A549 (cell line): ENCODE results near the gene AP4E1. TPM values are rescaled to one million over a fixed set of nuclear protein-coding genes. Genes with fewer than 3 reads are reported as not detected.

Source experiments
- ATAC-seq, 2 experiments: fragments of 200-7000 bp in 1 of 2; fragments of >200 bp in 1 of 2; cut with Nextera tagmentation in 1 of 2; cut with Tn5 transposase in 1 of 2; 3 replicates each; pipeline versions ENCODE4 v1.8.0 to v1.9.1; 2018 to 2020; ENCODE audit warnings: mild to moderate bottlenecking in 1 of 2, moderate library complexity in 1 of 2
- CTCF ChIA-PET: fragments of 300-600 bp; sonication (Branson Sonifier 250); formaldehyde crosslinking; extraction: SDS; loops from one replicate; lab custom pipeline; 2021; ENCODE audit warnings: antibody characterized with exemption, inconsistent platforms; lab: Yijun Ruan, JAX
- POLR2A ChIA-PET: fragments of 350-600 bp; formaldehyde crosslinking; extraction: SDS; loops from one replicate; lab custom pipeline; 2021; ENCODE audit warnings: antibody characterized with exemption, inconsistent platforms; lab: Yijun Ruan, JAX
- DNase-seq, 2 experiments: peaks; one replicate each; pipeline versions ENCODE4 v3.0.0 to v3.0.0-alpha.2; 2011 to 2016; ENCODE audit warnings: low read depth in 1 of 2, low spot score in 1 of 2
- FAIRE-seq: peaks from 2 replicates; lab custom pipeline; 2011; peaks lifted over from hg19 to GRCh38; lab: Jason Lieb, UNC
- H3K27ac ChIP-seq, 2 experiments: fragments of >200 bp; sonication (Bioruptor Twin); formaldehyde crosslinking; 3 replicates each; pipeline ENCODE4 v1.5.1; 2016 to 2017
- H3K4me1 ChIP-seq: fragments of >200 bp; sonication (Bioruptor Twin); formaldehyde crosslinking; 3 replicates; pipeline ENCODE4 v1.6.1; 2016
- H3K4me2 ChIP-seq: fragments of >200 bp; sonication (Bioruptor Twin); formaldehyde crosslinking; 3 replicates; pipeline ENCODE4 v1.6.1; 2016
- H3K4me3 ChIP-seq: fragments of >200 bp; sonication (Bioruptor Twin); formaldehyde crosslinking; 3 replicates; pipeline ENCODE4 v1.5.1; 2016
- H3K9me3 ChIP-seq: fragments of >200 bp; sonication (Bioruptor Twin); formaldehyde crosslinking; 3 replicates; pipeline ENCODE4 v1.6.1; 2016
- CBX2 ChIP-seq: fragments of 200-600 bp; sonication (generic); IDR thresholded peaks from 2 replicates; pipeline ENCODE4 v1.6.1; 2016; ENCODE audit warnings: low read depth, mild to moderate bottlenecking, borderline replicate concordance
- CBX8 ChIP-seq: fragments of 200-600 bp; sonication (generic); IDR thresholded peaks from 2 replicates; pipeline ENCODE4 v1.6.1; 2016
- CEBPB ChIP-seq, 2 experiments: fragments of >200 bp in 1 of 2; sonication (Bioruptor Twin) in 1 of 2; formaldehyde crosslinking in 1 of 2; IDR thresholded peaks; 2 replicates each; pipeline ENCODE4 v1.6.1; 2012 to 2016
- CHD2 ChIP-seq: fragments of 150-350 bp; IDR thresholded peaks from 2 replicates; pipeline ENCODE4 v1.6.1; 2014; ENCODE audit warnings: low read length; ENCODE audit not compliant: partially characterized antibody
- CHD4 ChIP-seq: fragments of 200-600 bp; sonication (generic); IDR thresholded peaks from 2 replicates; pipeline ENCODE4 v1.6.1; 2016; ENCODE audit warnings: antibody characterized with exemption, mild to moderate bottlenecking, borderline replicate concordance
- EHF ChIP-seq: fragments of 250-450 bp; sonication (Bioruptor Pico); IDR thresholded peaks from 2 replicates; pipeline ENCODE4 v1.5.0; 2020; ENCODE audit warnings: mild to moderate bottlenecking
- EHMT2 ChIP-seq: fragments of 200-600 bp; sonication (generic); IDR thresholded peaks from 2 replicates; pipeline ENCODE4 v1.6.1; 2016; ENCODE audit warnings: antibody characterized with exemption, low read depth, mild to moderate bottlenecking, moderate library complexity
- FOSB ChIP-seq: fragments of 250-450 bp; sonication (Bioruptor Pico); IDR thresholded peaks from 2 replicates; pipeline ENCODE4 v1.5.0; 2020; ENCODE audit warnings: mild to moderate bottlenecking, moderate library complexity
- FOSL2 ChIP-seq, 2 experiments: fragments of 450-650 bp in 1 of 2; fragments of >200 bp in 1 of 2; sonication (Bioruptor Twin) in 1 of 2; formaldehyde crosslinking; IDR thresholded peaks; 2 replicates each; pipeline versions ENCODE4 v1.5.0 to v1.6.1; 2016 to 2020; ENCODE audit warnings: mild to moderate bottlenecking in 1 of 2, moderate library complexity in 1 of 2
- FOXS1 ChIP-seq: fragments of 250-450 bp; sonication (Bioruptor Pico); IDR thresholded peaks from 2 replicates; pipeline ENCODE4 v1.5.0; 2020; ENCODE audit warnings: mild to moderate bottlenecking, moderate library complexity
- HDAC2 ChIP-seq: fragments of 200-600 bp; sonication (generic); IDR thresholded peaks from 2 replicates; pipeline ENCODE4 v1.6.1; 2016
- HOXA7 ChIP-seq: fragments of 250-450 bp; sonication (Bioruptor Pico); IDR thresholded peaks from 2 replicates; pipeline ENCODE4 v1.5.0; 2020; ENCODE audit warnings: mild to moderate bottlenecking, moderate library complexity
- HOXB13 ChIP-seq: fragments of 250-450 bp; sonication (Bioruptor Pico); IDR thresholded peaks from 2 replicates; pipeline ENCODE4 v1.5.0; 2020; ENCODE audit warnings: low read depth, mild to moderate bottlenecking, moderate library complexity
- HOXB5 ChIP-seq: fragments of 250-450 bp; sonication (Bioruptor Pico); IDR thresholded peaks from 2 replicates; pipeline ENCODE4 v1.5.0; 2020; ENCODE audit warnings: mild to moderate bottlenecking, moderate library complexity
- MAZ ChIP-seq: fragments of 150-350 bp; IDR thresholded peaks from 2 replicates; pipeline ENCODE4 v1.6.1; 2014; ENCODE audit warnings: antibody characterized with exemption, low read depth, low read length, borderline replicate concordance
- MYC ChIP-seq: IDR thresholded peaks from 2 replicates; pipeline ENCODE4 v1.6.1; 2012; ENCODE audit warnings: mild to moderate bottlenecking, inconsistent platforms, low read length, improper control_type of control experiment, borderline replicate concordance
- NR3C1 ChIP-seq: fragments of >200 bp; sonication (Bioruptor Twin); formaldehyde crosslinking; IDR thresholded peaks from 3 replicates; pipeline ENCODE4 v1.6.1; 2017
- POLR2AphosphoS2 ChIP-seq: conservative IDR thresholded peaks from 2 replicates; pipeline ENCODE4 v1.6.1; 2012; ENCODE audit warnings: low read length, improper control_type of control experiment, inconsistent platforms
- RARB ChIP-seq: fragments of 250-450 bp; sonication (Bioruptor Pico); IDR thresholded peaks from 2 replicates; pipeline ENCODE4 v1.8.0; 2021; ENCODE audit warnings: mild to moderate bottlenecking, moderate library complexity
- RFX5 ChIP-seq: fragments of 450-650 bp; IDR thresholded peaks from 2 replicates; pipeline ENCODE4 v1.7.1; 2014; ENCODE audit warnings: antibody characterized with exemption, mild to moderate bottlenecking, moderate library complexity
- TFCP2L1 ChIP-seq: fragments of 250-450 bp; sonication (Bioruptor Pico); IDR thresholded peaks from 2 replicates; pipeline ENCODE4 v1.5.0; 2021; ENCODE audit warnings: mild to moderate bottlenecking
- TP53 ChIP-seq: fragments of 250-450 bp; sonication (Bioruptor Pico); IDR thresholded peaks from 2 replicates; pipeline ENCODE4 v1.5.0; 2021; ENCODE audit warnings: mild to moderate bottlenecking, moderate library complexity
- ZSCAN20 ChIP-seq: fragments of 250-450 bp; sonication (Bioruptor Pico); IDR thresholded peaks from 2 replicates; pipeline ENCODE4 v1.8.0; 2022; ENCODE audit warnings: mild to moderate bottlenecking, moderate library complexity
- WGBS: methylation state at CpG from one replicate; pipeline ENCODE4 v1.1.6; 2017; ENCODE audit errors: missing lambda C conversion rate; 5-methylcytosine and 5-hydroxymethylcytosine counted together
- polyA plus RNA-seq, 4 experiments: library from polyadenylated mRNA; depleted of rRNA in 3 of 4; stranded (reverse); fragments of >200 nt; fragmentation: RNase III in 1 of 4; extraction: RNeasy Plus Mini Kit Qiagen cat#74134 plus additional on column Dnase treatment in 1 of 4; gene quantifications; 2 replicates in 3 of 4; 3 replicates in 1 of 4; pipeline ENCODE4 v1.2.3, GENCODE V29; 2011 to 2017
- TF ChIP-seq, protein P1 (sequence below): fragments of 250-450 bp; sonication (Bioruptor Pico); IDR thresholded peaks from 2 replicates; pipeline ENCODE4 v1.5.0; 2021; ENCODE audit warnings: mild to moderate bottlenecking, moderate library complexity, borderline replicate concordance
- TF ChIP-seq, protein P2 (sequence below): fragments of >200 bp; sonication (Bioruptor Twin); formaldehyde crosslinking; IDR thresholded peaks from 3 replicates; pipeline ENCODE4 v1.6.1; 2016
- TF ChIP-seq, protein P3 (sequence below): fragments of 450-650 bp; IDR thresholded peaks from 2 replicates; pipeline ENCODE4 v1.6.1; 2014; ENCODE audit warnings: antibody characterized with exemption
- TF ChIP-seq, protein P4 (sequence below): fragments of >200 bp; sonication (Bioruptor Twin); formaldehyde crosslinking; IDR thresholded peaks from 3 replicates; pipeline ENCODE4 v1.5.1; 2016

The AP4E1 gene
- polyA plus RNA-seq, 2 of the 4 experiments (the other 2 are of a cell fraction): 9.6 TPM

DNA sequence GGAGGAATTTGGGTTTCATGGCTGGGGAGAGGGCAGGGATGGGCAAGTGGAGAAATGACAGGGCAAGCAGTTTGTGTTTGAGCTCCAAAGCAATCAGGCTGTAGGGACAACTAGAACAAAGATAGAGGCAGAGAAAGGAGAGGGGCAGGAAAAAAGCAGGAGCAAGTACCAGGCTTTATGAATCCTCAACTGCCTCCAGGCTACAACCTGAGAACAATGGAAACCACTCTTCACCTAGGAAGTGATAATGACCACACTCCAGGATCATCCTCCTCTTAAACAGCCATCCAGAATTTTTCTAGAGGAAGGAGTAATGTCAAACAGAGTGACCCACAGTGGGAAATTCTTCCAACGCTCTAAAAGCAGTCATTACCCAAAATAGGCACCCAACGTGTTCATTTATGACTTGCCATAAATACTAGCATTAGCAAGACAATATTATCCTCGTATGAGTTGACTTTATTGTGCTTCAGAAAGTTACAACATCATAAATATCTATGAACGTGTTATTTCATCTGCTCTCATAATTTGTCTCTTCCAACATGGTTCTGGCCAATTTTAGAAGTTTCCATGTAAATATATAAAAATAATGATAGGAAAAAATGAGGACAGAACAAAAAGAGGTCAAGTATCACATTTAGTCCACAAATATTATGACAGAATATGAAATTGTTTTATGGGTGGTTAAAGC lies 135.7 kb downstream of the AP4E1 start:
- no peak for ATAC-seq
- CTCF ChIA-PET: interaction anchor here (0.6 to 1.1 kb wide), 2 partner anchors 16 to 20 kb away, joined by 3 read pairs; no protein-coding TSS in a partner anchor
- POLR2A ChIA-PET: no interaction called here
- H3K27ac ChIP-seq: no peak overlapping the region
- H3K4me3 ChIP-seq: no peak overlapping the region
- peaks cover 15% of the 10 kb centered on the region for H3K4me1 ChIP-seq
- no peak overlapping the region for H3K4me2 ChIP-seq
- DNase-seq: no peak
- H3K9me3 ChIP-seq: no peaks in the 10 kb centered on the region
- TF ChIP-seq MYC: no peak
- TF ChIP-seq CBX8: no peak
- no peak for TF ChIP-seq POLR2AphosphoS2
- TF ChIP-seq ZSCAN20 (CRISPR knock-in tag): no peak
- TF ChIP-seq HOXB5 (CRISPR knock-in tag): no peak
- no peak for TF ChIP-seq CEBPB (IDR thresholded peaks at IDR 0.05)
- no peak for TF ChIP-seq FOSB (CRISPR knock-in tag)
- TF ChIP-seq CHD4: no peak
- TF ChIP-seq NR3C1: no peak
- TF ChIP-seq, protein P1, sequence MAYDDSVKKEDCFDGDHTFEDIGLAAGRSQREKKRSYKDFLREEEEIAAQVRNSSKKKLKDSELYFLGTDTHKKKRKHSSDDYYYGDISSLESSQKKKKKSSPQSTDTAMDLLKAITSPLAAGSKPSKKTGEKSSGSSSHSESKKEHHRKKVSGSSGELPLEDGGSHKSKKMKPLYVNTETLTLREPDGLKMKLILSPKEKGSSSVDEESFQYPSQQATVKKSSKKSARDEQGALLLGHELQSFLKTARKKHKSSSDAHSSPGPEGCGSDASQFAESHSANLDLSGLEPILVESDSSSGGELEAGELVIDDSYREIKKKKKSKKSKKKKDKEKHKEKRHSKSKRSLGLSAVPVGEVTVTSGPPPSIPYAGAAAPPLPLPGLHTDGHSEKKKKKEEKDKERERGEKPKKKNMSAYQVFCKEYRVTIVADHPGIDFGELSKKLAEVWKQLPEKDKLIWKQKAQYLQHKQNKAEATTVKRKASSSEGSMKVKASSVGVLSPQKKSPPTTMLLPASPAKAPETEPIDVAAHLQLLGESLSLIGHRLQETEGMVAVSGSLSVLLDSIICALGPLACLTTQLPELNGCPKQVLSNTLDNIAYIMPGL: no peak
- TF ChIP-seq, all 56 proteins: peak for 0
- no peak for FAIRE-seq
- 45% methylated on average over 4 of the region's 4 CpGs for WGBS

DNA sequence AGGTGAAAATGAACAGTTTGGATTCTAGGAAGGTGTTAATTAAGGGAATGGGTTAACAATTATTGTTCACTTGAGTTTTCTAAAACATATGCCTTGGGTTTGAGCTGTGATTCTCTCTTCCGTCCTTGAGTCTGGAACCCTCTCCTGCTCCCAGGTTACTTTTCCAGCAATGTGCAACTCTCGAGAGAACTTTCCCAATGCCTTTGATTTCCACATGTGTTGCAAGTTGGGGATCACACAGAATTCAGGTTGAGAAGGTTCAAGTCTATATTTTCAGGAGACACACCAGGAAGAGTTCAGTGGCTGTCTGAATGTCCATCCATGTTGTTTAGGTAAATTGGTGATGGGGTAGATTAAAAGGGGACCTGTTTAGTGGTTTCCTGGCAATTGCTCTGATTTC lies 137.5 kb downstream of the AP4E1 start:
- FAIRE-seq (no peak), ATAC-seq (no peak), DNase-seq (no peak)
- no peak overlapping the region for H3K4me2 ChIP-seq
- no peak overlapping the region for H3K27ac ChIP-seq
- H3K4me3 ChIP-seq: no peak overlapping the region
- WGBS: 83% methylated on average over 2 of the region's 2 CpGs
- TF ChIP-seq, protein P2, sequence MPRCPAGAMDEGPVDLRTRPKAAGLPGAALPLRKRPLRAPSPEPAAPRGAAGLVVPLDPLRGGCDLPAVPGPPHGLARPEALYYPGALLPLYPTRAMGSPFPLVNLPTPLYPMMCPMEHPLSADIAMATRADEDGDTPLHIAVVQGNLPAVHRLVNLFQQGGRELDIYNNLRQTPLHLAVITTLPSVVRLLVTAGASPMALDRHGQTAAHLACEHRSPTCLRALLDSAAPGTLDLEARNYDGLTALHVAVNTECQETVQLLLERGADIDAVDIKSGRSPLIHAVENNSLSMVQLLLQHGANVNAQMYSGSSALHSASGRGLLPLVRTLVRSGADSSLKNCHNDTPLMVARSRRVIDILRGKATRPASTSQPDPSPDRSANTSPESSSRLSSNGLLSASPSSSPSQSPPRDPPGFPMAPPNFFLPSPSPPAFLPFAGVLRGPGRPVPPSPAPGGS: no peak
- no peak for TF ChIP-seq HOXB13 (CRISPR knock-in tag)
- no peak for TF ChIP-seq CHD2
- no peak for TF ChIP-seq TFCP2L1 (CRISPR knock-in tag)
- TF ChIP-seq FOSL2 (IDR thresholded peaks at IDR 0.05): no peak
- no peak for TF ChIP-seq FOSL2 (CRISPR knock-in tag; IDR thresholded peaks at IDR 0.05)
- no peak for TF ChIP-seq HOXA7 (CRISPR knock-in tag)
- TF ChIP-seq, all 56 proteins: peak for 0
- POLR2A ChIA-PET: no interaction called here
- CTCF ChIA-PET: interaction anchor here (1.2 kb wide), 1 partner anchor 20 kb away, joined by 3 read pairs; no protein-coding TSS in a partner anchor
- peaks cover 15% of the 10 kb centered on the region for H3K4me1 ChIP-seq
- no peaks in the 10 kb centered on the region for H3K9me3 ChIP-seq

DNA sequence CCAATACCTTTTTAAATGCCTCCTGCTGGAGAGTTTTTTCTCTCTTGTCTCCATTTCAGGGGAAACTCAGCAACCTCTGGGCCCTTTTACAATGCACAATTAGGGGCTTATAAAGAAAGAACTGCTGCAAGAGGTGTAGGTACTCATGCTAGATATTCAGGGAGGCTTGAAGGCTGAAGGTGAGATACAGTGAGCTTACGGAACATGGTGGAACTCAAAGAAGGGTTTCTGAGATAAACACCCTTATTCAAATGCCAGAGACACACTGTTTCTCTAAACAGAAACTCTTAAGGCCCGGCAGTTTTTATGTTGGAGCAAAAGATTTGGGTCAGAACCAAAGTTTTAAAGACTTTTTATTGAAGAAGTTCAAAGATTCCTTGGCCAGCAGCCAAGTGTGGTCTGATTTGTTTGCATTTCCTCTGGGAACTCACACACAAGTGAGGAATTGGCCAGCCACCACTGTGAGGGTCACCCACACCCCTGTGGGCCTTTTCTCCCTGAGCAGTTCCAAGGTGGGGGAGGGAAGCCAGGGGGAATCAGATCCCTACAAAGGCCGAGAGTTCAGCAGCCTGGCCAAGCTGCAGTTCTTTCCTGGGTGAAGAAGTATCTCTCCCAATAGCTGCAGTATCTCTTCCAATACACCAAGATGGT lies 138.4 kb downstream of the AP4E1 start:
- ATAC-seq (peak in 1 of 2 experiments; percentile 62; a peak in 4 of 6 replicates), DNase-seq (no peak), FAIRE-seq (no peak)
- CTCF ChIA-PET: interaction anchor here (1.2 to 1.8 kb wide), 2 partner anchors 17 to 19 kb away, joined by 3 to 4 read pairs; no protein-coding TSS in a partner anchor
- Histone ChIP-seq H3K4me2 (peak overlapping the region; percentile 61), H3K4me1 (peaks cover 15% of the 10 kb centered on the region), H3K27ac (0 out of 6 replicates have a peak overlapping the region, but pooled peaks of 1 of the 2 experiments have one; percentile 6), H3K4me3 (no peak overlapping the region), H3K9me3 (no peaks in the 10 kb centered on the region)
- POLR2A ChIA-PET: no interaction called here
- WGBS: 49% methylated on average over 3 of the region's 3 CpGs
- TF ChIP-seq TP53 (CRISPR knock-in tag): no peak
- no peak for TF ChIP-seq MAZ
- TF ChIP-seq CBX2: no peak
- TF ChIP-seq, protein P3, sequence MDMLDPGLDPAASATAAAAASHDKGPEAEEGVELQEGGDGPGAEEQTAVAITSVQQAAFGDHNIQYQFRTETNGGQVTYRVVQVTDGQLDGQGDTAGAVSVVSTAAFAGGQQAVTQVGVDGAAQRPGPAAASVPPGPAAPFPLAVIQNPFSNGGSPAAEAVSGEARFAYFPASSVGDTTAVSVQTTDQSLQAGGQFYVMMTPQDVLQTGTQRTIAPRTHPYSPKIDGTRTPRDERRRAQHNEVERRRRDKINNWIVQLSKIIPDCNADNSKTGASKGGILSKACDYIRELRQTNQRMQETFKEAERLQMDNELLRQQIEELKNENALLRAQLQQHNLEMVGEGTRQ: no peak
- TF ChIP-seq HOXA7 (CRISPR knock-in tag): no peak
- TF ChIP-seq, protein P4, sequence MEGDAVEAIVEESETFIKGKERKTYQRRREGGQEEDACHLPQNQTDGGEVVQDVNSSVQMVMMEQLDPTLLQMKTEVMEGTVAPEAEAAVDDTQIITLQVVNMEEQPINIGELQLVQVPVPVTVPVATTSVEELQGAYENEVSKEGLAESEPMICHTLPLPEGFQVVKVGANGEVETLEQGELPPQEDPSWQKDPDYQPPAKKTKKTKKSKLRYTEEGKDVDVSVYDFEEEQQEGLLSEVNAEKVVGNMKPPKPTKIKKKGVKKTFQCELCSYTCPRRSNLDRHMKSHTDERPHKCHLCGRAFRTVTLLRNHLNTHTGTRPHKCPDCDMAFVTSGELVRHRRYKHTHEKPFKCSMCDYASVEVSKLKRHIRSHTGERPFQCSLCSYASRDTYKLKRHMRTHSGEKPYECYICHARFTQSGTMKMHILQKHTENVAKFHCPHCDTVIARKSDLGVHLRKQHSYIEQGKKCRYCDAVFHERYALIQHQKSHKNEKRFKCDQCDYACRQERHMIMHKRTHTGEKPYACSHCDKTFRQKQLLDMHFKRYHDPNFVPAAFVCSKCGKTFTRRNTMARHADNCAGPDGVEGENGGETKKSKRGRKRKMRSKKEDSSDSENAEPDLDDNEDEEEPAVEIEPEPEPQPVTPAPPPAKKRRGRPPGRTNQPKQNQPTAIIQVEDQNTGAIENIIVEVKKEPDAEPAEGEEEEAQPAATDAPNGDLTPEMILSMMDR: no peak
- TF ChIP-seq RARB (CRISPR knock-in tag): no peak
- TF ChIP-seq MYC: no peak
- no peak for TF ChIP-seq HDAC2
- no peak for TF ChIP-seq EHF (CRISPR knock-in tag)
- no peak for TF ChIP-seq TFCP2L1 (CRISPR knock-in tag)
- no peak for TF ChIP-seq EHMT2
- no peak for TF ChIP-seq FOXS1 (CRISPR knock-in tag)
- TF ChIP-seq RFX5: no peak
